Stimulated activated CD8-positive, alpha-beta memory T cell treated with anti-CD3 and anti-CD28 coated beads, Interleukin-12 subunit alpha, Interleukin-12 subunit beta, amount 100 ng/mL, for 4 hours (primary cell): ENCODE results near the gene ZNF654.
"Not testable (repeated sequence)": the region's sequence is repeated elsewhere in the genome, so short reads cannot be mapped to it uniquely, and the experiment has no call there.

Experiments
- DNase-seq: peaks from one replicate; pipeline ENCODE4 v3.0.0-alpha.2; 2020; ENCODE audit warnings: low read depth

ZNF654 gene

DNA sequence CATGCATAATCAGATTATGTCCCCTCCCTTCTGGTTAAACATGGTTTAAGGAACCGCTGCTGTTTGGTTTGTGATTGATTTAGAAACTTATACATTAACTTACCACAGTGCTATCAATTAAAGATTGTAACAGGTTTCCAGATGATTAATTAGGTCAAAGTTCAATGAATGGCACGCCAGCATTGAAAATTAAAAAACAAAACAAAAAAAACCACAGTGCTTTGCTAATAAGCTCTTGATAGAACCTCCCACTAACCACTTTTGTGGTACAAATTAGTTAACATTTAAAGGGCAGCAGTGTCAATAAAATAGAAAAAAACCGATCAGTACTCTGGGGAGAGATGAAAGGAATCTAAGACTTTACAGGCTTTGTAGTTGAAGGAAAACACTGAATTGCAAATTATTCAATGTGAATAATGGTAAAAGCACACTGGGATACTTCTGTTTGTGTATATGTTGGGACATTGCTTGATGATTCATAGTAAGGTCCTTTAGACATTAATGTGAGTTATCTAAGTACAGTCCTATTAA lies 83.1 kb downstream of the ZNF654 start:
- DNase-seq: no peak

DNA sequence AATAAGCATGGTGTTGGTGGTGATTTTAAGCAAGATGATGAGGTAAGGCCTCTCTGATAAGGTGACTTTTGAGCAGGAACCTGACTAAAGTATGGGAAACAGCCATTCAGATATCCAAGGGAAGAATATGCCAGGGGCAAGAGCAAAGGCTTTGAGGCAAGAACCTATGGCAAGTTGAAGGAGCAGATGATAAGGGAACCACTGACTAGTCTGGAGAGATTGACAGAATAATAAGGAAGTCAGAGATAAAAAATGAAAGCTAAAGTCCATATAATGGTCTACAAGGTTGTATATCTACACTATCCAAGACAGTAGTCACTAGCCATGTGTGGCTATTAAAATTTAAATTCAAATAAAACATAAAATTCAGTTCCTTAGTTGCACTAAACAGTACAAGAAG lies 88.2 kb downstream of the ZNF654 start:
- no peak for DNase-seq

DNA sequence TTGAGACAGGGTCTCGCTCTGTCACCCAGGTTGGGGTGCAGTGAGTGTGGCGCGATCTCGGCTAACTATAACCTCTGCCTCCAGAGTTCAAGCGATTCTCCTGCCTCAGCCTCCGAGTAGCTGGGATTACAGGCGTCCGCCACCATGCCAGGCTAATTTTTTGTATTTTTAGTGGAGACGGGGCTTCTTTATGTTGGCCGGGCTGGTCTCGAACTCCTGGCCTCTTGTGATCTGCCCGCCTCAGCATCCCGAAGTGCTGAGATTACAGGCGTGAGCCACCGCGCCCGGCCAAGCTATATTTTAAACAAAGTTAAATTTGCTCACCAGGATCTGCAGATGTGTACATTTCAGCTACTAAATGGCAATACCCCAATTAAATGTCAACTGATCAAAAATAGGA lies 89.6 kb downstream of the ZNF654 start:
- no peak for DNase-seq

DNA sequence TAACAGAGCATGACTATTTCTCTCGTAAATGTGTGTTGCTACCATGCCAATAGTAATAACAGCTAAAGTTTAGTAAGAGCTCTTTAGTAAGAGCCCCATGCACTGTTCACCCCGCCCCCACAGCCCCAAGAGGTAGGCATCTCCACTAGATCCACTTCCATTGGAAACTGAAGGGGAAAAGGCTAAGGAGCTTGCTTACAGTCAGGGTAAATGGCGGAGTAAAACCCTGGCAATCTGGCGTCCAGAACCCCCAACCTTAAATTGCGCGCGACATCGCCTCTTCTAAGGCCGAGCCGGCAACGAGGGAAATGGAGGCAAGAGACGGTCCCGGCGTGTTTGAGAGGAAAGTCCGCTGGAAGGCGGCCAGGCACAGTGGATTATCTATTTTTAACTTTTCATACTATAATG lies 90.0 kb downstream of the ZNF654 start:
- no peak for DNase-seq

DNA sequence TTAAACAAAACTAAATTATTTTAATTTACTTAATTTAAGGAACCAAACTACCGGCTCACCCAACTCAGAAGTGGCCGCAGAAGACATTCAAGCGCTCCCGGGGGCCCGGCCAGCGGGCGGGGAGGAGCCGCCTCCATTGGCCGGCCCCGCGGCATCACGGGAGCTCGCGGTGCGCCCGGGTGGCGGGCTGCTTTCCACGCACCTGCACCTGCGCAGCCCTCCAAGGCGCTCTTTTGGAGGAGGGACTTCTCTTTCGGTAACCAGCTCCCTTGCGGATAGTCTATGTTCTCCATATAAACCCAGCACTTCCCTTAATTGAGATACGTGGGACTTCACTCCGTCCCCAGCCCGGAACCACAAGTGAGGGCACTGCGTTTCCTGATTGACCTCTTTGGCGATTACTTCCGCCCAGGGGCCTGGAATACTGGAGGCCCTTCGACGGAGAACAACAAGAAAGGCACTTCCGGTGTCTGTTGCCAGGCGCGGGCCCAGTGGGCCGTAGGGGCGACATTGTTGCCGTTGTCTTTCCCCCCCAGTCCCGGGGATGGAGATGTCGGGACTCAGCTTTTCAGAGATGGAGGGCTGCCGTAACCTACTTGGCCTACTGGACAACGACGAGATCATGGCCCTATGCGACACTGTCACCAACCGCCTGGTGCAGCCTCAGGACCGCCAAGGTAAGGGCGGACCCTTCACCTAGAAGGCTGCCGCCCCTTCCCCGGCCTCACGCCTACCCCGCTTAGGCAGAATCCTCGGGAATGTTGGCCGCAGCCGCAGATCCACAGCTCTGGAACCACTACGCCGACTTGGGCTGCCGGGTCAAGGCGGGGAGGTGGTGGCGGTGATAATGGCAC lies 90.7 kb downstream of the ZNF654 start, which contains the start of gene C3orf38:
Gene C3orf38, plus strand, starts transcription at position 451 of the 854 bp plus-strand sequence. Its CDS starts 94 bp downstream, at position 545.
- peak; percentile 65 for DNase-seq

DNA sequence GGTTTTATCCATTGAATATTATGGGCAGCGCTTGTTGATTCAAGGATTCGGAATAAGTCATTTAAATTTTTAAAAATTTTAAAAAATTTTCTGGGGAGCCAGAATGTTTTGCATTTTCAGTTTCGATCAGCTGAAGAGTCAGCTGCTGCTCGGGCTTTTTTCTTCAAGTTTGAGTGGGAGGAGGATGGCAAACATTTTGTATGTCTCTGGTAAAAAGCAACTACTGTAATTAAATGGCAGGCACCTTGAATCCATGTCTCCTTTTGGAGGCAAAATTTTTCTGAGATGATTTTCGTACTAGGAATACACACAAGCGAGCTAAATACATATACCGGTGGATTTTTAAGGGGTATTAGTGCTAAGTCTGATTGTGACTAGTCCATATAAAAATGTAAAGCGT lies 91.3 kb downstream of the ZNF654 start:
- DNase-seq: no peak

DNA sequence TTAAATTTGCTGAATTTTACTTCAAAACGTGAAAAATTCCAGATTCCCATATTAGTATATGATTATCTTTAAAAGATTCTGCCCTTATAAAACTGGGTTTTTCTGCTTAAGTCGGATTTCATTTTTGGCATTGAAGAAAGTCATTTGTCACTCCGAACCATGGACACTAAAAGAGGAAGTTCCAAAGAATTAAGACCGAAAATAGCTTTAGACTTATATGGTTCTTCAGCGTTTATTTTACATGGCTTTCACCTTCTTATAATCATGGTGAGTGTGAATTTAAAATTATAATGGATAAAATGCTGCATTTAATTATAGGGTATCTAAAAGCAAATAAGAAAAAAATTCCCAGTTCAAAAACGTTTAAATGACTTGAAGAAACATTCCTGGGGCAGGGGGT lies 91.8 kb downstream of the ZNF654 start:
- DNase-seq: no peak

DNA sequence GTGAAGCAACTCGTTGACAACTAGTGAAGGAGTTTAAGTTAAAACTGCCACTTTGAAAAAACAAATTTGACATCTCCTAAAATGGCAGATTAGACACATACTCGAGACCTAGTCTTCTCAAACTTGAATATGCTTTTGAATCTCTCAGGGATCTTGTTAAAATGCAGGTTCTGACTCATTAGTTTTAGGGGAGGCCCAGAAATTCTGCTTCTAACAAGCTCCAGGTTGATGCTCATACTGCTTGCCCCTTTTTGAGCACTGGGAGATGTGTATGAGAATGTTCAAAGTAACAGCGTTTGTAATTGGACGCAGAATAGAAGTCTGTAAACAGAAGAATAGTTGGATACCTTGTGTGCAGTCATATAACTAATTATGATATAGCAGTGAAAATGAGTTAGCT lies 92.3 kb downstream of the ZNF654 start:
- DNase-seq: no peak

DNA sequence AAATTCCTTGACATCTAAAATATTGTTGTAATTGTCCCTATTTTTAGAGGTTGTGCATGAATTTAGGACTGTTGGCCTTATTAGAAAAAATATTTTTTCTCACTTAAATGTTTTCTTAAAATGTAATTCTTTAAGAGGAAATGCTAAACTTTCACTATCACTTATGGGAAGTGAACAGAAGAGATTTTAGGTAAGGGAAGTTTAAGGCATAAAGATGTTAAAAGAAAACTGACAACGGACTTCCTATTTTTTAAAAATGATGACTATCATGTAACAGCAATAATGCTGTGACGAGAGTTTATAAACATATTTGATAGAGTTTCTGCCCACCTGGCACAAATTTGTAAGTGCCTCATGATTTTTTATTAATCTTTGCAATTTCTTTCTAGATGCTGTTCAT lies 93.8 kb downstream of the ZNF654 start:
- no peak for DNase-seq

DNA sequence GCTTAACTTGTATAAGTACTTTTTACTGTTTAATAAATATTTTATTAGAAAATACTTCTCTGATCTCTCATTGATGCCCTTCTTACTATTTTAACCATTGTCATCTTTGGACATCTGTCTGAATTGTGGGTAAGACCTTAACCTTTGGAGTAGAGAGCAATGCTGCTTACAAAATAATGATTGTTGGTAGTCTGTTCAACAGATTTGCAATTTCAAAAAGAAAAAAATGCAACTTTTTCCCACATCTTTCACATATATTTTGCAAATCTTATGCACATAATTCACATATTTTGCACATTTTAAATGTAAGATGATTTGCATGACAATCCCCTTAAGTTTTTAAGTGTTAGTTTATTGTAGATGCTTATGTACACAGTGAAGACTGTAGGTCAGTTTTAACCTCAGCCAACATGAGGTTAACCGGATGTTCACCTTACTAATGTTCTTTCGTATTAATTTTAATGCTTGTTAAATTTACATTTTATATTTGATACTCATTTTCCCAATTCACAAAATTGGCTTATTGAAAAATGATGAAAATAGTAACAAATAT lies 107.4 kb downstream of the ZNF654 start:
- DNase-seq: no peak

DNA sequence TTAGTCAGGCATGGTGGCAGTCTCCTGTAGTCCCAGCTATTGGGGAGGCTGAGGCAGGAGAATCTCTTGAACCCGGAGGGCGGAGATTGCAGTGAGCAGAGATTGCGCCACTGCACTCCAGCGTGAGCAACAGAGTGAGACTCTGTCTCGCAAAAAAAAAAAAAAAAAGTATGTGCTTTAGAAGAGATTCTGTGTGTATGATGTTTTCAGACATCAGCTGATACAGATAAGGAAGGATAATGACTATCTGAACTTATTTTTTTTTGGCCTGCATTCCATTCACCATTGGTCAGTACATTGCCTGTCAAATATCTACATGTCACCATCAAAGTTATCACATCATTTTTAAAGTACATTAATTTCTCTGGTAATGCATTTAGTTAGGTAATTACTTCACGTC lies 108.1 kb downstream of the ZNF654 start:
- no peak for DNase-seq

DNA sequence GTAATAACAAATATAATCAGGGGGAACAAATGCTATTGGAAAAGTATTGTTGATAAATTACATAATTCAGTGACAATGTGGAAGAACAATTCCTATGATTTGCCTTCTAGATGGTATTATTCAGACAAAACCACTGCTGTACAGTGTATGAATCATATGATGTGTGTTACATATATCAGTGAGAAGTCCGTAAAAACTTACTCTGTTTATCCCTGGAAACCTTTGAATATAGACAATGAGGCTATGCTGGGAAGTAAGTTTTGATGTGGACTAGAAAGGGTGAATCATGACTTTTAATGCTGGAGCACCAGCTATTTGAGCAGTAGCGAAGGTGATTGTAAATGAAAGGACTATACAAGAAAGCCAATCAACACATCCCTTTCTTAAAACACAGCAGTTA lies 108.6 kb downstream of the ZNF654 start:
- no peak for DNase-seq

DNA sequence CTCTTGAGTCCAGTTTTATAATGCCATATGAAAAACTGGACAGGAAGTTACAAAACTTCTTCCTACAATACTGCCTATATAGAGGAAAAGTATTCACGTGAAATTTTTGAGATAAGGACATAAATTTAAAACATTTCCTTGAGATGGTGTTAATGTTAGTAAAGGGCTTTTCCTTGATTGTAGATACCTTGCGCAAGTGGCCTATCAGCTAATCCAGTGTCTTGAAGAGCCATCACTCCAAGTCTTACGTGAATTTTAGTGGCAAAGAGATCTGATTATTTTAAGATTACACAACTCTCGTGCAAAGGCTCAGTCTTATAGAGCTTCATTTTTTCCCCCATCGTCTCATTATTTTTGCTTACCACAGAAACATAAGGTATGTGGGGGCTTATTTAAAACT lies 109.1 kb downstream of the ZNF654 start:
- DNase-seq: no peak

DNA sequence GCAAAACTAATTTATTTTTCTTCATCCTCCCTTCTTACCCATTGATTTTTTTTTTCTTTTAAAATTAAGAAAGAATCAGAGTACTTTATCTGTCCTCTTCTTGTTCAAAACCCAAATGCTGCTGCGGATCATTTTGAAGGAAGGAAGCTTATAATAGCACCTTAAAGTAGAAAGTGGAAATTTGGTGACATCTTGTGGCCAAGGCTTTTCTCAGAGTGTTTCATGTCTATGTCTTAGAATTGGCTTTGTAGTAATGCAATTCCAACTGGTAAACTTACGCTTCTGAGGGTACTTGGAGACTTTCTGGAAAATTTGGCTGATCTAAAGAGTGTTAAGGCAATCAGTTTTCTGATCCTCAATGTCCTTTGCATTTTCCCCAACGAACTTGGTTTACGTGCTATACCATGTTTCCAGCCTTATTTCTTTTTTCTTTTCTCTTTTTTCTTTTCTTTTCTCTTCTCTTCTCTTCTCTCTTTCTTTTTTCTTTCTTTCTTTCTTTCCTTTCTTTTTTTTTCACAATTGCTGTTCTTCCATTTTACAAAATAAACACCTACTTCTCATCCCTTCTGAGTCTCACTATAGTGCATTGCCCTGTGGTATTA lies 121.4 kb downstream of the ZNF654 start:
- DNase-seq: no peak

DNA sequence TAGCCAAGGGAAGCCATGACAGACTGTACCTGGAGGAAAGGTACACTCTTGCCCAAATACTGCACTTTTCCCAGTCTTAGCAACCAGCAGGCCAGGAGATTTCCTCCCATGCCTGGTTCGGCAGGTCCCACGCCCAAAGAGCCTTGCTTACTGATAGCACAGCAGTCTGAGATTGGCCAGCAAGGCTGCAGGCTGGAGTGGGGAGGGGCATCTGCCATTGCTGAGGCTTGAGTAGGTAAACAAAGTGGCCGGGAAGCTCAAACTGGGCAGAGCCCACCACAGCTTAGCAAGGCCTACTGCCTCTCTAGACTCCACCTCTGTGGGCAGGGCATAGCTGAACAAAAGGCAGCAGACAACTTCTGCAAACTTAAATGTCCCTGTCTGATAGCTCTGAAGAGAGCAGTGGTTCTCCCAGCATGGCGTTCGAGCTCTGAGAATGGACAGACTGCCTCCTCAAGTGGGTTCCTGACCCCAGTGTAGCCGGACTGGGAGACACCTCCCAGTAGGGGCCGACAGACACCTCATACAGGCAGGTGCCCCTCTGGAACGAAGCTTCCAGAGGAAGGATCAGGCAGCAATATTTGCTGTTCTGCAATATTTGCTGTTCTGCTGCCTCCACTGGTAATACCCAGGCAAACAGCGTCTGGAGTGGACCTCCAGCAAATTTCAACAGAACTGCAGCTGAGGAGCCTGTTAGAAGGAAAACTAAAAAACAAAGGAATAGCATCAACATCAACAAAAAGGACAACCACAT lies 123.3 kb downstream of the ZNF654 start:
- not testable (repeated sequence) for DNase-seq

DNA sequence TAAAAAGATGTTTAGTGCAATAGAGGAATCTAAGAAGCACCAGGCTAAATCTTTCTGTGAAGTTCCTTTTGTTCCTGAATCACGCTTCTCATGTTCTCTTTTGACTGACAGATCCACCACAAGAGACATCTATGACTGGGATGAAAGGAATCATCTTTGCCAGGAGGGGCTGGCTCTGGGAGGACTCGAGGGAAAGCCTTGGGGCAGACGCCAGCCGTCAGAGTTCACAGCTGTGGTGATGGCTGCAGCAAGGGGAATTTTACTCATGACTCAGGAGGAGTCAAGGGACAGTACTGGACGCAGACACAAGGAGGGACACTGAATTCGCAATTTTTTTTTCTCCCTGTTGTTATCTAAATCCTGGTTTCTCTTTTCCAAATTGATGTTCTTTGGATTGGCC lies 129.4 kb downstream of the ZNF654 start:
- no peak for DNase-seq

DNA sequence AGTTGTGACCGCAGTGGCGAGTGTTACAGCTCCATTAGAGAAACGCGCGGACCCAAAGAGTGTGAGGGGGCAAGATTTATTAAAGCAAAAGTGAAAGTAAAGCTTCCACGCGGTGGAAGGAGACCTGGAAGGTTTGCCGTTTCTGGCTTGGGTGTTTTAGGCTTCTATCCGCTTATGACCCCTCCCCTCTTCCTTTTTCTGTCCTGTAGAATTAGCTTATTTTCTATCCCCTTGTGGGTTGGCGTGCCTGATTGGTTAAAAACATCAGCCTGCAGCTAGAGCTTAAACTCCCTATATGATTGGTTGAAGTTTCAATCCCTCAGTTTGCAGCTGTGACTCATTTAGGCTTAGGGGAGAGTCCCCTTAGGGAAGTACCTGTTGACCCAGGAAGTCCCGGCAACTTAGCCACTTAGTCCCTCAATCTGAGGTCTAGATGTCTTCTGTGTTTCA lies 130.3 kb downstream of the ZNF654 start:
- DNase-seq: no peak

DNA sequence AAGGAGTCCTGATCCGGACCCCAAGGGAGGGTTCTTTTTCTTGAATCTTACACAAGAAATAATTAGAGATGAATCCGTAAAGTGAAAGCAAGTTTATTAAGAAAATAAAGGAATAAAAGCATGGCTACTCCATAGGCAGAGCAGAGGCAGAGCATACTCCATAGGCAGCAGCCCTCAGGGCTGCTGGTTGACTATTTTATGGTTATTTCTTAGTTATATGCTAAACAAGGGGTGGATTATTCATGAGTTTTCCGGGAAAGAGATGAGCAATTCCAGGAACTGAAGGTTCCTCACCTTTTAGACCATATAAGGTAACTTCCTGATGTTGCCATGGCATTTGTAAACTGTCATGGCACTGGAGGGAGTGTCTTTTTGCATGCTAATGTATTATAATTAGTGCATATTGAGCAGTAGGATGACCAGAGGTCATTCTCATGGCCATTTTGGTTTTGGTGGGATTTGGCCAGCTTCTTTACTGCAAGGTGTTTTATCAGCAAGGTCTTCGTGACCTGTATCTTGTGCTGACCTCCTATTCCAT lies 132.9 kb downstream of the ZNF654 start:
- DNase-seq: no peak

DNA sequence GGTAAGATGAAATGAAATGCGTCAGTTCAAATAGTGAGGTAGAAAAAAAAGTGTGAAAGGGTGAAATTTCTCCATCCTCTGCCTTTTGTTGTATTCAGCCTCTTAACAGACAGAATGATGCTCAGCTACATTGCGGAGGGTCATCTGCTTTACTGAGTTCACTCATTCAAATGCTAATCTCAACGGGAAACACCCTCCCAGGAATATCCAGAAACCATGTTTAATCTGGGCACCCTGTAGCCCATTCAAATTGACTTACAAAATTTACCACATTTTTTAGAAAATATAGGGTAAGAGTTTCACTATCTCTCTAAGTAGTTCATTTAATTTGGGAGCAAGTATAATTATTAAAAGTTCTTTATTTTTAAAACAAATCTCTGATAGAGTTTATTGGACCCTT lies 133.6 kb downstream of the ZNF654 start:
- DNase-seq: no peak
